ENCODE data around the gene PON3.

PON3 gene

GRCh38 chr7:95340491-95340890, 55.7 kb downstream of the PON3 start:
- DNase-seq (ENCODE audit: low read depth in 2 of 2) = no peak

GRCh38 chr7:95338832-95339231, 57.3 kb downstream of the PON3 start:
- no peak for DNase-seq (ENCODE audit: low read depth in 2 of 2)

DNA sequence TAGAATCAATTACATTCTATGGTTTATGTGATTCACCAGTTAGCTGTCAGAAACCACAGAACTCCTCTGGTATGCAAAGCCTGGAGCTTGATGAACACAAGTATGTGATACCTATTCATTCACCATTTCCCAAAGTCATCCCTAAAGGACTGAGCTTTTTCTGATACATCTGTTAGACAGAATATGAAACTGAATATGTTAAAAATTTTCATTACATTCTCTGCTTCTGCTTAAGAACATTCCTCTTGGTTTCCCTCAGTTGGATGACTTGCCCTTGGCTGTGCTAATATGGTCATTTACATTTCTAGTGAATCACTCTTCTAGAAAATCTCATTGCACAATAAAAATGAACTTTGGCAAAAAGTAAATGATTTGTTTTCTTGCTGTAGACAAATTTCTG, 61.1 kb downstream of the PON3 start:
- no peak for DNase-seq (ENCODE audit: low read depth in 2 of 2)

- DNase-seq (ENCODE audit: low read depth in 2 of 2) = no peak
Measured at GRCh38 chr7:95334447-95334846, 61.7 kb downstream of the PON3 start.

GRCh38 chr7:95330961-95331337, 65.2 kb downstream of the PON3 start:
- no peak for DNase-seq (ENCODE audit: low read depth in 2 of 2)

- DNase-seq (ENCODE audit: low read depth in 2 of 2) = no peak
Measured at GRCh38 chr7:95330204-95330960, 65.8 kb downstream of the PON3 start.

- no peak for DNase-seq (ENCODE audit: low read depth in 2 of 2)
Measured at GRCh38 chr7:95327356-95327755, 68.8 kb downstream of the PON3 start.

- DNase-seq (ENCODE audit: low read depth in 2 of 2) = no peak
Measured at GRCh38 chr7:95324431-95324830, 71.7 kb downstream of the PON3 start, which contains the start of gene PON1. TSS of gene PON1 (minus strand) at chr7:95324532. CDS start at chr7:95324475, 57 bp downstream.

DNA sequence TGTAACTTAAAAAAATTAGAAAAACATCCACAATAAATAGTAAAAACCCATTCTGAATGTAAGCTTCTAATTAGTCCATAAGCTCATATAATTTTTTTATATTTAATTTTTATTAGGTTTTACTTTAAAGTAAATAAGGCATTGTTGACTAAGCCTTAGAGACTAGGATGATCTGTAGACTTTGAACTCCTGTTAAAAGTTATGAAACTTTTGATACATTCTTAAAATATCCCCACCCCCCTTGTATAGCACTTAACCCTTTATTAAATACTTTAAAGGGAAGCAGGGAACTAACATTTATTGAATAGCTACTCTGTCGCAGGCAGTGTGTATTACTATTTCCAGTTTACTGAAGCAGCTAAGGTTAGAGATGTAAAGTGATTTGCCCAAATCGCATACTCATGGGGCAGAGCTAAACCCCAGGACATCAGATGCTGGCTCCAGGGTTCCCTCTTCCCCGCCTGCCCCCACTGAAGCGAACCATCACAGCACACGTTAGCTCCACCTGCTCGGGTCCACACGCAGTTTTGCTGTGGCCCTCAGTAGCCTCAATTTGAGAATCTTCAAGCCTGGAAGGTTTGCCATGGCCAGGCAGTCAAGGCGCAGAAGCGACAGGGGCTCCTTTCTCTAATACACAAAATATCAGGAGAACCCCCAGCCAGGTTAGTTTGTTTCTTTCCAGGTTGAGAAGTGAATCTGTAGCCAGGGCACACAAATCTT, 72.6 kb downstream of the PON3 start:
- no peak for DNase-seq (ENCODE audit: low read depth in 2 of 2)

GRCh38 chr7:95322854-95323253, 73.3 kb downstream of the PON3 start:
- no peak for DNase-seq (ENCODE audit: low read depth in 2 of 2)

DNA sequence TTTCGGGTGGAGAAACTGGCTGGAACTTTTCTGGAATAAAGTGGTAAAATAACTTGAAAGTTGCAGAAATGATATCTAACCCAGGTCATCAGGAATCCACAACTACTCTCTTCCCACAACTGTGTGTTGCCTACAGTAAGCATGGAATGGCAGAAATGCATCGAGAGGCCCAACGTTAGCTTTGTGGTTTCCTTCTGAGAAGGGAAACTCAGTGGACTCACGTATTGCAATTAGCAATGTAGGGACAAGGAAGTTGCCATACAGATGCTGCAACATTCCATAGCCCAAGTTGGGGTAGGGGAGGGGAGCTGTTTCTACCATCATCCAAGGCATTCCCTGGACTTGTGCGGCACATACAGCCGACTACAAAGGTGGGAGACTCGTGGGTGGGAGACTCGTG, 73.8 kb downstream of the PON3 start:
- no peak for DNase-seq (ENCODE audit: low read depth in 2 of 2)

- no peak for DNase-seq (ENCODE audit: low read depth in 2 of 2)
Measured at GRCh38 chr7:95321720-95322119, 74.5 kb downstream of the PON3 start.

GRCh38 chr7:95320651-95321050, 75.5 kb downstream of the PON3 start:
- DNase-seq (ENCODE audit: low read depth in 2 of 2) = no peak

DNA sequence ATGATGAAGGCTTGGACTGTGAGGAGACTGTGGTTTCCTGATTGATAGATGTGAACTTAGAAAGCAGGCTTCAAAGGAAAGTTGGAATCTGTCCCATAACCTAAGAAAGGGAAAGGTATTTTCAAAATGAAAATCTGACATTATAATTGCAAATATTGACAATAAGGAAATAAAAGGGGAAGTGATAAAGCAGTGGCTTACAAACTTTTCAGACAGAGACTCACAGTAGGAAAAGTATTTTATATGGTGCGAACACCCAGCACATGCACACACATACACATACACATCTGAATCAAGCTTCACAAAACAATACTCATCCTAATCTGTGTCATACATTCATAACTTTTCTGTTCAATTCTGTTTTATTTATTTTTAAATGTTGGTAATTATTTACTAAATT, 76.6 kb downstream of the PON3 start:
- DNase-seq (ENCODE audit: low read depth in 2 of 2) = no peak

DNA sequence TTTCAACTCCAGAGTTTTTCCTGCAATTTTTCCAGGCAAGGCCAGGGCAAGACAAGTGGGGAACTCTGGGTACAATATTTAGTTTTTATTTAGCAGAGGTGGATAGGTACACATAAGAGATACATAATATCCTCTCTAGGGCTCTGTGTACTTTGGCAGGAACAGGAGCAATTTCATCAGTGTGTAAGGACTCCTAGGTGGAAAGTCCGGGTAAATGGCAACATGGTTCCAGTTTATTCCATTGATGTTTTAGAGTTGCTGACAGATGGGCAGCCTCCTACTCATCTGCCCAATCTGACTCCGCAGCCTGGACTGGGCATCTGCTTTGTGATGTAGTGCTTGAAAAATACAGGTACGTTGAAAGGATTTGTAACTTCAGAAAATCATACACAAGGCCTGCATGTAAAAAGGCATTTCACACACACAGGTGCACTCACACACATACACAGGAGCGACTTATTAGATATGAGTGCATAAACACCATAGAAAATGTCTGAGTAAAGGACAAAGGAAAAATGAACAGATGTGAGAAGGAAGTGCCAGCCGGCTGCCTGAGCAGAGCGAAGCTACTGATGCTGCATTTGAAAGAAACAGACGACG, 77.6 kb downstream of the PON3 start:
- DNase-seq (ENCODE audit: low read depth in 2 of 2) = no peak

DNA sequence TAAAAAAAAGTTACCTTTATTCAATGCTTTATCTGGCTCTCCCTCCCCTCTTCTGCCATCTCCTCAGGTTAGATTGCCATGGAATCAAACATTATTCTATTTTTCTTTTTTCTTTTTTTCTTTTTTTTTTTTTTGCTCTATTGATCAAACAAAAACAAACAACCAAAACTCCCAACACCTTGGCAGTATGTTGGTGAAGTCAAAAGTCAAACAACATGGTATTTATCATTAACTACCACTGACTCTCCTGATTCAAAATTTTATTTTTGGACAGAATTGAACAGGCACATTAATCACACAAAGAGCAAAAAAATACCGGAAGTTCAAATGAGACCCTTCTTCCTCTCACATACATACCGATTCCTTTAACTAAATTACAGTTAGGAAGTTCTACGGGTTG, 78.2 kb downstream of the PON3 start:
- DNase-seq (ENCODE audit: low read depth in 2 of 2) = no peak

DNA sequence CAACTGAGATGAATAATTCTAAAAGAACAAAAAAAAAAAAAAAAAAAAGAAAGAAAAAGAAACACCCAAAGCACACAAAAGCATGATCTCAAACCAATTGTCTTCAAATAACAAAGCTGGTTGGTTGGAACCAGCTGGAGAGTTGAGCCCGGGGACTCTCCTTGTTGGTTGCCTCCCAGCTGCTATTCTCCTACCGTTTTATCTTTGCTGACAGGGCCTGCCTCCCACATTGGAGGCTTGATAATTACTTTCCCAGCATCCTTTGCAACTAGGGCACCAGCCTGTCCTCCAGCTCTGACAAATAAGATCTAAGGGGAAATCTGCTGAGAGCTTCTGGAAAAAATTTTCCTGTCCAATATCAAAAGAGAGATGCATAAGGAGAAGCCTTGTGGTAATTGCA, 78.6 kb downstream of the PON3 start:
- DNase-seq (ENCODE audit: low read depth in 2 of 2) = no peak

GRCh38 chr7:95316588-95316987, 79.6 kb downstream of the PON3 start:
- DNase-seq (ENCODE audit: low read depth in 2 of 2) = no peak

DNA sequence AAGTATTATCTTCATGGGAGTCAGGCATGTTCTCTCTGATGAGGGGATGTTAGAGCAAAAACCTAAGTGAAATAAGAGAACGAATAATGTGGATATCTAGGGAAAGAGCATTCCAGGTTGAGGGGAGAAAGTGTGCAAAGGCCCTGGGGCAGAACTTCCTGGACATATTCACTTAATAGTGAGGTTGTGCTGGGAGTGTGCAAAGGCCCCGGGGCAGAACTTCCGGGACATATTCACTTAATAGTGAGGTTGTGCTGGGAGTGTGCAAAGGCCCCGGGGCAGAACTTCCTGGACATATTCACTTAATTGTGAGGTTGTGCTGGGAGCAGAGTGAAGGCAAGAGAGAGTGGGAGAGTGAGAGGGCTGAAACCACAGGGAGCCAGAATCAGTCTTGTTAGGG, 83.6 kb downstream of the PON3 start:
- no peak for DNase-seq (ENCODE audit: low read depth in 2 of 2)

- DNase-seq (ENCODE audit: low read depth in 2 of 2) = no peak
Measured at GRCh38 chr7:95311389-95311788, 84.8 kb downstream of the PON3 start.

GRCh38 chr7:95309951-95310350, 86.2 kb downstream of the PON3 start:
- DNase-seq (ENCODE audit: low read depth in 2 of 2) = no peak
